HEK293 (cell line): ENCODE data around the gene ELOVL6.

Experiments
- CTCF ChIP-seq: fragments of 450-650 bp; formaldehyde crosslinking; IDR thresholded peaks from 2 replicates; pipeline ENCODE4 v1.5.1; 2016; ENCODE audit warnings: missing biosample characterization, missing genetic modification characterization
- HOXD13 ChIP-seq: sonication (generic); formaldehyde crosslinking; IDR thresholded peaks from 2 replicates; pipeline ENCODE4 v1.8.0; 2022; ENCODE audit warnings: missing genetic modification reagents, borderline replicate concordance
- ZNF76 ChIP-seq: fragments of 450-650 bp; formaldehyde crosslinking; IDR thresholded peaks from 2 replicates; pipeline ENCODE4; 2016; ENCODE audit warnings: low read depth, missing biosample characterization, missing genetic modification characterization, borderline replicate concordance

GRCh38 chr4:110132816-110133719 lies 65.3 kb downstream of the ELOVL6 start:
- TF ChIP-seq CTCF (tag by site-specific recombination) (no peak), ZNF76 (tag by site-specific recombination) (no peak), HOXD13 (CRISPR knock-in tag) (no peak)
